HG03064 (cell line): ENCODE measurements around the gene MRPS27.

ENCODE experiments used
- ATAC-seq: cut with Tn5 transposase; IDR thresholded peaks from one replicate; pipeline ENCODE4 v1.9.1; 2021; ENCODE audit warnings: low read depth; ENCODE audit not compliant: unreplicated experiment

Gene MRPS27

DNA sequence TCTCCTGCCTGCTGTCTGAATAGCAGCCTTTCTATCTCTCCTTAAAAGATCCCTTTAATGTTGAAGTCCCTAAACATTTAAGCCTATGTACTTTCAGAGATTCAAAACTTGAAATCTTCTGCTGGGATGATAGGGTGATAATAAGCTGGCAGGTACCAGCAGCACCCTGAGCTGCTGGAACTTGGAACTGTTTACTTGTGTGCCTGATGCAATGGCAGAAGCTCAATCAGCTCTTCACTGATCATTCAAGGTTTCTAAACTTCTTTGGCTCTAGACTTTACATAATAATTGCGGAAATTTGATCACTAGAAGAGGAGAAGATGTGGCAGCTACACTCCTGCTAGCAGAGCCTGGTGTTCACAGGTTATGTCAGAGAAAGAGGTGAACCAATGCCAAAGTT, 27.6 kb downstream of the MRPS27 start:
- no peak for ATAC-seq

DNA sequence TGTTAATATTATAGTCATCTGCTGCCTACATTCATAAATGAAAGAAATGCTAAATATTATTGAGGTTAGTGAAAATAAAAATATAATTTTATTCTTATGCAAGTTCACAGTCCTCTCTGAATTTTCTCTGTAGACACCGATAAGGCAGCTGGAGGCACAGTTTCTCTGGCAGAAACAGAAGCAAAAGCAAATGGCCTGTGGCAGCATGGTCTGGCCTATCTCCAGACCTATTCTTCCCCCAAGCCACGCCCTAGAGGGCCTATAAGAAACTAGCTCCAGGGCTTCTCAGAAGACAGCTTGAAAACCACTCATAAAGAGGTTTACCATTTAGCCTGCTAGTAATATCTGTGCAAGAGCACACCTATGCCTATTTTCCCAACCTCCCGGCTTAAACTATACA, 28.4 kb downstream of the MRPS27 start:
- ATAC-seq, result no peak

DNA sequence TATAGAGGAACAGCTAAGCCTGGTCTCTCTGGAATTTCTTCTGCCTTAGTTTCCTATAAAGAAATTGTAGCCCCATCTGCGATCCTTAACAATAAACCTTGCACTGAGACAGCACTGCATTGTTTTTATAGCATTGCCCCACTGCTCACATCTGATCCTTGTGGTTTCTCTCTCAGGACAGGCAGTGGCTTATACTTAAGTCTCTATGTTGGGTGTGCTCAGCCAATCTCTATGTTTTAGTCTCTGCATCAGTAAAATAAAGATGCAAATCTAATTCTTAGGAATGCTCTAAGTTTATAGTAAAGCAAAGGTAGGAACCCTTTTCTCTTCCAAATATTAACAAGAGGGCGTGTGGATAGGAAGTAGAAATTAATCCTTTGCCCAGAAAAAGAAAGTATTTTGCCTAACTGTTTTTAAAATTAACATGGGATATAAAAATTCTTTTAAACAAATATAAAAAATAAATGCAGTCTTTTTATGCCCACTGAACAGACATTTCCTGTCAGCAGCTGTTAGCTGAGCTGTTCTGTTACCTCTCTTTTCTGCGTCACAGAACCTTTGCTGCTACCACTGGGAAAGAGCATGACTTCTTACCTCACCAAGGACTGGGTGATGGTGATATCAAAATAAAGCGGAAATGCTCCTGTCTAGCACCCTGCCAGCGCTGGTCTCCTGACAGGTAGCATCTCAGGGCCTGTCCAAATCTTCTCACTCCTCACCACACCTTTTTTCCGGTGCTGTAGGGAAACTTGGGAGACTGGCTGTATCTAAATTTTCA, 29.5 kb downstream of the MRPS27 start:
- no peak for ATAC-seq

DNA sequence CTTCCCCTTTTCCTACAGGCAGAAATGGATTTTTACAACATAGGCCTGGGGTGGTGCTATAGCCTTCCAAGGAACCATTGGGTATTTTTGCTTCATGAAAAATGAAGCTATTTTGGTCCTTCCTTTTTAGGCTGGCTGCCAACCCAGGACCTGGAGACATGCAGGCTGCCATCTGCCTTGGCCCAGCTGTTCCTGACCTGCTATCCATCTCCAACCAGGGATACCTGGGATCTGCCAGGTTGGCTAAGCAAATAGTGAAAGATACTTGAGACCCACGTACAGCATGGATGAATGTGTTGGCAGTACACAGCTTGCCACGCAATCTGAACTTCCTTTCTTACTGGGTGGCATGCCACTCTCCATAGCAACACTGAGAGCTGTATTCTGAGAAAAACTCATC, 31.1 kb downstream of the MRPS27 start:
- ATAC-seq, result no peak

DNA sequence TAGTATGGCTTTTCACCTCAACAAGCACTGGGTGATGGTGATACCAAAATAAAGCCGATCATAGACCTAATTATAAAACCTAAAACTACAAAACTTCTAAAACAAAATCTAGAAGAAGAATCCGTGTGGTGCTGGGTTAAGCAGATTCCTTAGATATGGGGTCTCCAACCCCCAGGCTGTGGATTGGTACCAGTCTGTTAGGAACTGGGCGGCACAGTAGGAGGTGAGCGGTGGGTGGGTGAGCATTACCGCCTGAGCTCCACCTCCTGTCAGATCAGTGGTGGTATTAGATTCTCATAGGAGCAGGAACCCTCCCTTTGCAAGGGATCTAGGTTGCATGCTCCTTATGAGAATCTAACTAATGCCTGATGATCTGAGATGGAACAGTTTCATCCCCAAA, 33.2 kb downstream of the MRPS27 start:
- no peak for ATAC-seq

DNA sequence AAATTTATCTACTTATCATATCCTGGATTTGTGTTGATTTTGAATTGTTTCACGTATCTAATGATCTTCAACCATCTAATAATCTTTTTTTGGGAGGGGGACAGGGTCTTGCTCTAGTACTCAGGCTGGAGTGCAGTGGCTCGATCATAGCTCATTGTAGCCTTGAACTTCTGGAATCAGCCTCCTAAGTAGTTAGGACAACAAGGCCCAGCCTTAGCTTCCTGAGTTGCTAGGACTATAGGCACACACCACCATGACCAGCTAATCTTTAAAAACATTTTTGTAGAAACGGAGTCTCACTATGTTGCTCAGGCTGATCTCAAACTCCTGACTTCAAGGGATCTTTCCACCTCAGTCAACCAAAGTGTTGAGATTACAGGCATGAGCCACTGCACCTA, 34.6 kb downstream of the MRPS27 start:
- no peak for ATAC-seq

DNA sequence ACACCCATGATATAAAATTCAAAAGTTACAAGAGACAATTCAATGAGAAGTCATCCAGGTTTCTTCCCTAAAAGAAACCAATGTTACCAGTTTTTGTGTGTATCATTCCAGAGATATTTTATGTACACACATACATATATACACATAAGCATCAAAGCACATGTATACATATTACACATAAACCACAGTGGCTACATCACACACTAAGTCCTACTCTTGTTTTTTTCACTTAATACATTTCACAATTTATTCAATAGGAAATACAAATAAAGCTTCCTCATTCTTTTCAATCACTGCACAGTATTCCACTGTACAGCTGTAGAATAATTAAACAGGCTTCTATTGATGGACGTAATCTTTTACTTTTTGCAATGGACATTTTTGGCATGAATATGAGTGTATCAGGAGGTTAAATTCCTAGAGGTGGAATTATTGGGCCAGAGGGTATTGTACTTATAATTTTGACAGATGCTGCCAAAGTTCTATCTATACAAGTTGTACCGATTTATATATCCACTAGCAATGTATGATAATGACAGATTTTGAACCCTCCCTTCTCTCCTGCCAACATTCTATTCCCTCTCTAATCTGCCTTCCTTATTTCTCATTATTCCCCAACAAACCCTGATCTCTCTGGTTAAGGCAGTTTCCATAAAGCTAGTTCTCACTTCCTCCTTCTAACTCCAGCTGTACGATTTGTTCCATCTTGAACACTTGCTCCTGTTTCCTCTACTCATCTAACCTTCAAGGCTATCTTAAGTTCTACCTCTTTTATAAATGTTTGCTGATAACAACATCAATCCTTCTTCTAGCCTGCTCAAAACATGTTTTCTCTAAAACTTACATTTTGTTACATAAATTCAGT, 35.2 kb downstream of the MRPS27 start:
- ATAC-seq, result no peak

GRCh38 chr5:72283358-72283757, 36.7 kb downstream of the MRPS27 start:
- no peak for ATAC-seq

DNA sequence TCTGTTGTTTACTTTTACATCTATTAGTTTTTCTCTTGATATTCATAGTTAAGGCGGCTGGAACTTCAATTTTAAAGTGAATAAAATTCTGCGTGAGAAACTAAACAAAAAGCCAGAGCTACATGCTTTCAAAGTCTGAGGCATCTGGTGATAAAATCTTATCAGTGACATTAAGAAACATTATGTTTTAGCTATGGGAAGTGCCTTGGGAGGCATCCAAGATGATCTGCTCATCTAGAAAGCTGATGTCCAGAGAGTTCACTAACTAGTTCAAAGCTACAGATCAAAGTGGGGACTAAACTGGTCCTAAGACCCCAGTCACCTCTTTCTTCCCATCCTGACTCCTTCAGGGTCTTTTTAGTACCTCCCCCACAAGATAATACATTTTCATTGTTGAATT, 37.2 kb downstream of the MRPS27 start:
- ATAC-seq, result no peak

GRCh38 chr5:72281764-72282499, 38.1 kb downstream of the MRPS27 start:
- ATAC-seq, result no peak

DNA sequence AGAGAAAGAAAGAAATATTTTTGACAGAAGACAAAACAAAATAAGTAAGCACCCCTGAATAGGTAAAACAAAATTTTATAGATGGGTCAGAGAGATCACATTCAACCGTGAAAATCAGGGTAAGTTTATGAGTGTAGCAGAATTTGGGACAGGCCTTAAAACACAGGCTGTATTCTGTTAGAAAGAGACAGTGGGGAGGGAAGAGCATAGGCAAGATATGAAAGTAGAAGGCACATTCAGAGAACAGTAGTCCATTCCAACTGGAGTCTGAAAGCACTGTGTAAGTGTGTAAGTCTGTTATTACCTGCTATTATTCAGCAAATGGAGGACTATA, 38.6 kb downstream of the MRPS27 start:
- ATAC-seq, result no peak

DNA sequence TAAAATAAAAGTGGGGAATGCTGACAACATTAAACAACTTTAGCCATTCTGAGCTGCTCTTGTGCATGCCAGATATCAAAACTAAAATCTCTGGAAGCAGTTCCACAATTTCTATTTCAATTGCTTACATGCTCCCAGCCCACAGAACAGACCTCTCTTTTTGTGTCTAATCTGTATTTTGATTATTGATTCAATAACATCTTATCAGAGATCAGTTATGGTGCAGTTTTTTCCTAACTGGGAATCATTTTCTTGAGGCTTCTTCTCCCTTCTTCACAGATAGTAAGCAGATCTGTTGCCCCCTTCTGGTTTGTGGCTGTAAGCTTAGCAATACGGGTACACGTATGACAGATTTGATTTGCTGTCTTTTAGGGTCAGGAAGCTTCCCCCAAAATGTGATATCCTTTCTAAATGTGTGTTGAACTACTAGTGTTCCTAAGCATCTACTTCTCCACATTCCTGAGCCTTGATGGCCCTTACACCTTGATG, 39.4 kb downstream of the MRPS27 start:
- no peak for ATAC-seq

DNA sequence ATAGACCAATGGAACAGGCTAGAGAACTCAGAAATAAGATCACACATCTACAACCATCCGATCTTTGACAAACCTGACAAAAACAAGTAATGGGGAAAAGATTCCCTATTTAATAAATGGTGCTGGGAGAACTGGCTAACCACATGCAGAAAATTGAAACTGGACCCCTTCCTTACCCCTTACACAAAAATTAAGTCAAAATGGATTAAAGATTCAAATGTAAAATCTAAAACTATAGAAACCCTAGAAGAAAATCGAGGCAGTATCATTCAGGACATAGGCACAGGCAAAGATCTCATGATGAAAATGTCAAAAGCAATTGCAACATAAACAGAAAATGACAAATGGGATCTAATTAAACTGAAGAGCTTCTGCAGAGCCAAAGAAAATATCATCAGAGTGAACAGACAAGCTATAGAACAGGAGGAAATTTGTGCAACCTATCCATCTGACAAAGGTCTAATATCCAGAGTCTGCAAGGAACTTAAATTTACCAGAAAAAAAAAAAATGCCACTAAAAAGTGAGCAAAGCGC, 43.8 kb downstream of the MRPS27 start:
- no peak for ATAC-seq

- no peak for ATAC-seq
Measured at GRCh38 chr5:72273547-72273946, 46.5 kb downstream of the MRPS27 start.

DNA sequence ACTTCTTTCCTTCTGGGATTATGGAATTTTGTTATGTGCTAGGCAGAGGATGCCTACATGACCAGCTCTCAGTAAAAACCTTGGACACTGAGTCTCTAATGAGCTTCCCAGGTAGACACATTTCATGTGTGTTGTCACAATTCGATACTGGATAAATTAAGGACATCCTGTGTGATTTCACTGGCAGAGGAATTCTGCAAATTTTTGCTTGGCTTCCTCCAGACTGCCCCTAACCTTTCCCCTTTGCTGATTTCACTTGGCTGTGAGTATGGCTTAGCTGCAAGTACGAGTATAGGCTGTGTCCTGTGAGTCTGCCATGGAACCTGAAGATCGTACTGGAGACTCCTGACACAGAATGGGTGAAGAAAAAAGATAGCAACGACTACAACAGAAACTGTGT, 47.6 kb downstream of the MRPS27 start:
- no peak for ATAC-seq

DNA sequence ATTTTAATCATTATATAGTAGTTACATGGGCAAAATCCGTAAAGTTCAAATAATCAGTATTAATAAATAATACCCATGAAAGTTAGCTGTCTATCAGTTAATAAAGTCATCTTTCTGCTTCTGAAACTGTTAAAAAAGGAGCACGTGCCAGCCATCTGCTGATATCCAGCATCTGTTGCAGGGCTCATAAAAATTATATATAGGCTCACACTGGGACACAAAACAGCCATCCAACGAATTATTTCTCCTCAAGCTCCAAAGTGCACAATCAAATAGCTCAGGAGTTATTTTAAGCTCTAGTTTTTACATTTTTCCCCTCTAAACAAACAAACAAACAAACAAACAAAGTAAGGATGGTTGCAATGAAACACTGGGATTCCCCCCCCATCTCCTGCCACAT, 48.3 kb downstream of the MRPS27 start:
- no peak for ATAC-seq

- ATAC-seq, result no peak
Measured at GRCh38 chr5:72270037-72270436, 50.0 kb downstream of the MRPS27 start.

DNA sequence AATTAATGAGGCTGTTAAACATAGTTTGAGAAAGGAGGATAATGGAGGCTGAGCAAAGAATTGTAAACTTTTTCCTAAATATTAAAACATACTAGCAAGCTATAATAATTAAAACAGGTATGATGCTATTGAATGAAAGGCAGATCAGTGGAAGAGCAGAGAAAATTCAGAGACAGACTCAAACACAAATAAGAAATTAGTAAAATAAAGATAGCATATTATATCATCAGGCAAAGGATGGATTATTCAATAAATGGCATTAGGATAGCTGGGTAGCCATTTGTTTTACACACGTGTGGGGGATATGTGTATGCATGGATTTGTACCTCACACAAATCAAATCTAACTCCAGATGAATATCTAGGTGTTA, 50.6 kb downstream of the MRPS27 start:
- ATAC-seq, result no peak

DNA sequence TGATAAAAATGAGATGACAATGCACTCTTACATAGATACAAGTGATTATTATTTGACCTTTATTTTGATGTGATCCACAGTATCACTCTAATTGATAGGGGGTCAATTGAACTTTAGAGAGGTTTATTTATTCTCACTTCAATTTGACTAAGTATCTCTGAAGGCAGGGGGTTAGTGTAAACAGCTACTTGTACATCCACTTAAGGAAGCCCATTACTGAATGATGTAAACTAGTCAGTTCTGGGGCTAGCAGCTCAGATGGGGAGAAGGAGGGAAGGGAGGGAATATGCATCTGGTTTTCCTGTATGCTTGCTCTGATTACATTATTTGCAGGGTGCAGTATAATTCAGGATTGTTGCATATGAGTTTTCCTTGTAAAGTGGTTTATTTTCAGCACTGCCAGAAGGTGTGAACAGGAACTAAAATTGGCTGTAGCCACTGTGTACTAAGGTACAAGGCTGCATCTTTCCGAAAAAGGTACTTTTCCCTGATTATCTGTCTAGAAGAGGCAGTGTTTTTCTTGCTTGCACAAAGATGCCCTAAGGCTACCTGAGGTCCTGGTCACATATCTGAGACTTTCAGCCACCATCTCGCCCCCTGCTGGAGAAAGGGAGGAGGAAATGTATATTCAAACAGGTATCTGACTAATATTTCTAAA, 51.2 kb downstream of the MRPS27 start:
- no peak for ATAC-seq

- ATAC-seq, result no peak
Measured at GRCh38 chr5:72268260-72268659, 51.8 kb downstream of the MRPS27 start.

GRCh38 chr5:72267685-72268084, 52.4 kb downstream of the MRPS27 start:
- no peak for ATAC-seq
